GM18499 (cell line): ENCODE data around the gene TCTN1.
A peak's percentile ranks its signal among the peaks of the same experiment; 100 is the strongest.
"Not testable (repeated sequence)": the region's sequence is repeated elsewhere in the genome, so short reads cannot be mapped to it uniquely, and the experiment has no call there.

Source experiments
- ATAC-seq: cut with Tn5 transposase; IDR thresholded peaks from one replicate; pipeline ENCODE4 v1.9.1; 2021; ENCODE audit warnings: moderate number of reproducible peaks; ENCODE audit not compliant: insufficient read depth, unreplicated experiment

Gene TCTN1

GRCh38 chr12:110635055-110635454, 21.1 kb downstream of the TCTN1 start:
- no peak for ATAC-seq

- no peak for ATAC-seq
Observed at GRCh38 chr12:110636516-110636915, 22.6 kb downstream of the TCTN1 start.

GRCh38 chr12:110637869-110638441, 24.0 kb downstream of the TCTN1 start:
- ATAC-seq: no peak

- ATAC-seq: no peak
Observed at GRCh38 chr12:110638796-110639195, 24.9 kb downstream of the TCTN1 start.

GRCh38 chr12:110639336-110640141, 25.6 kb downstream of the TCTN1 start:
- no peak for ATAC-seq

- ATAC-seq: no peak
Observed at GRCh38 chr12:110640275-110641025, 26.5 kb downstream of the TCTN1 start.

- ATAC-seq: no peak
Observed at GRCh38 chr12:110641521-110641920, 27.6 kb downstream of the TCTN1 start.

- no peak for ATAC-seq
Observed at GRCh38 chr12:110647631-110648040, 33.7 kb downstream of the TCTN1 start.

GRCh38 chr12:110649341-110649847, 35.5 kb downstream of the TCTN1 start:
- no peak for ATAC-seq

GRCh38 chr12:110654238-110654637, 40.3 kb downstream of the TCTN1 start:
- not testable (repeated sequence) for ATAC-seq

GRCh38 chr12:110656071-110656655, 42.2 kb downstream of the TCTN1 start:
- no peak for ATAC-seq

GRCh38 chr12:110657747-110658146, 43.8 kb downstream of the TCTN1 start:
- ATAC-seq: no peak

- ATAC-seq: no peak
Observed at GRCh38 chr12:110658242-110658641, 44.3 kb downstream of the TCTN1 start.

GRCh38 chr12:110658878-110659277, 44.9 kb downstream of the TCTN1 start:
- ATAC-seq: no peak

GRCh38 chr12:110661337-110661972, 47.5 kb downstream of the TCTN1 start:
- ATAC-seq: peak; percentile 76

GRCh38 chr12:110666892-110667291, 53.0 kb downstream of the TCTN1 start:
- ATAC-seq: no peak

- ATAC-seq: no peak
Observed at GRCh38 chr12:110667671-110668070, 53.7 kb downstream of the TCTN1 start.

GRCh38 chr12:110668480-110669192, 54.7 kb downstream of the TCTN1 start:
- ATAC-seq: no peak

GRCh38 chr12:110669193-110669502, 55.2 kb downstream of the TCTN1 start:
- no peak for ATAC-seq
